Renal cortex interstitium (tissue), 11 donors: ENCODE results near the gene GRAMD1A. TPM values are rescaled to one million over a fixed set of nuclear protein-coding genes. Genes with fewer than 3 reads are reported as not detected.
"Not testable (repeated sequence)": the region's sequence is repeated elsewhere in the genome, so short reads cannot be mapped to it uniquely, and the experiment has no call there.

Source experiments
- DNase-seq, 11 donors: peaks; one replicate each; pipeline ENCODE4 v3.0.0-alpha.2; 2013; ENCODE audit warnings: low read depth in 9 of 11, low spot score in 4 of 11; ENCODE audit errors: extremely low read depth in 1 of 11
- polyA plus RNA-seq, 3 donors: library from polyadenylated mRNA; unstranded; fragments of 120-200 nt; gene quantifications; one replicate each; pipeline ENCODE4 v1.2.1, GENCODE V29; 2013; ENCODE audit not compliant: insufficient read length in 3 of 3

GRAMD1A gene
- polyA plus RNA-seq, 3 donors = 48.1 to 77.3 (median 59.5) TPM

- DNase-seq = not testable (repeated sequence)
Observed at GRCh38 chr19:34970185-34970780, 29.8 kb upstream of the GRAMD1A start.

GRCh38 chr19:34972163-34972705 is 27.9 kb upstream of the GRAMD1A start:
- DNase-seq = no peak

DNA sequence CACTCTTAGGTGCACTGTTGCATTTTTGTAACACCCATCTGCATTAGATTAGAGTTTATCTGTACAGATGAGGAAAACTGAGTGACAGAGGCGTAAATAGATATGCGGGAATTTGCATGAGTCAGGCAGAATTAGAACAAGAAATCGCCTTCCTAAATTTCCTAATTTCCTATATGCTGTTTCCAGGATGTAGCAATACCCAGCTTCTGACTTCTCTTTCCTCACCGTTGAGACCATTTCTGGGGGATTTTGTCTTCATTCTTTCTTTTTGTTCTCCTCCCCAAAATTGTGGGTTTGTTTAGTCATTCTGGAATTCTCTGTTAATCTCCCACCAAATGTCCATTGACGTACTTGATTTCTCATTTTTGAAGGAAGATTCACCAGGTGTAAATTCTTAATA is 25.5 kb upstream of the GRAMD1A start:
- DNase-seq = no peak

DNA sequence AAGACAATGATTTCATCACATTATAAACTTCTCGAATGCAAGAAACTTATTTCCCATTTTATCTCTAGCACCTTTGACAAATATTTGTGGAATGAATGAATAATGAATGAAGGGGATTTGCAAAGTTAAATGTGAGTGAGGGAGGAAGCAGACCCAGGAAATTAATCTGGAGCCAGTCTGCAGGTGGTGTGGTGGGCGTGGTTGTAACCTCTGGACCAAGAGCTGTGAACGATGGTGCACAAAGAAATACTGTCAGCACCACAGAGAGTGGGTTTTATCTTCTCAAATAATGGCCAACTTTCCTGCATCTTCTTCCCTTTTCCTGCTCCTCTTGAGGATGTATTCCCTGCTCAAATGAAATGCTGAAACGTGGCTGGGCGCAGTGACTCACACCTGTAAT is 25.1 kb upstream of the GRAMD1A start:
- no peak for DNase-seq

DNA sequence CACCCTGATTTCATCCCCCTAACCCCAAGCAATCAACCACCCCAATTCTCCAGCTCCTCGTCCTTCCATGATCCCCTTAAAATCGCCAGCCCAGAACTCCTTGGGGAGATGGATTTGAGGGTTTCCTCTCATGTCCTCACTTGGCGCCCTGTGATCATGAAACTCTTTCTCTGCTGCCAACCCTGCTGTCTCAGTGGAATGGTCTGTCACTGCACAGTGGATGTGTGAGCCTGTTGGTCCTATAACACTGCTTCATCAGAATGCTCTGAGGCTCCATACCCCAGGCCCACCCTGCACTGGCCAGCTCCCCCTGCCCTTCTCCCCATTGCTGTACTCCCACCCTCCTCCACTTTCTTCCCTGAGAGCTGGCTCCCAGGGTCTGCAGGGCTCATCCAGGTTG is 23.5 kb upstream of the GRAMD1A start:
- DNase-seq = no peak

GRCh38 chr19:34979819-34980640 is 20.1 kb upstream of the GRAMD1A start:
- DNase-seq = no peak

DNA sequence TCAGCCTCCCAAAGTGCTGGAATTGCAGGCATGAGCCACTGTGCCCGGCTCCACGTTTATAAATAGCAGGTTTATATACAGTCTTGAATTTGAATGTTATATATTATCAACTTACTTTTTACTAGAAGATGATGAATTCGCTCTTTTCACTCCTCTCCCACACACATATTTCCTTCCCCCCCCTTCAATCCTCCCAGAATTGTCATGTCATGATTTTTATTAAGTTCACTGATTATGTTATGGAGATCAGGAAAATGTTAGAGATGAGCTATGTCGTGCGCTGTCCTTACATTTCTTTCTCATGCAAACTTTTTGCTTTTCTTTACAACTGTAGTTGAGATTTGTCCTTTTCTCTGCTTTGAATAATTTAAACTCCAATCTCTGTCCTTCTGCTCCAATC is 17.8 kb upstream of the GRAMD1A start:
- no peak for DNase-seq

- no peak for DNase-seq
Observed at GRCh38 chr19:34983786-34984185, 16.3 kb upstream of the GRAMD1A start.

- no peak for DNase-seq
Observed at GRCh38 chr19:34984287-34984686, 15.8 kb upstream of the GRAMD1A start.

- no peak for DNase-seq
Observed at GRCh38 chr19:34985249-34986022, 14.7 kb upstream of the GRAMD1A start.

DNA sequence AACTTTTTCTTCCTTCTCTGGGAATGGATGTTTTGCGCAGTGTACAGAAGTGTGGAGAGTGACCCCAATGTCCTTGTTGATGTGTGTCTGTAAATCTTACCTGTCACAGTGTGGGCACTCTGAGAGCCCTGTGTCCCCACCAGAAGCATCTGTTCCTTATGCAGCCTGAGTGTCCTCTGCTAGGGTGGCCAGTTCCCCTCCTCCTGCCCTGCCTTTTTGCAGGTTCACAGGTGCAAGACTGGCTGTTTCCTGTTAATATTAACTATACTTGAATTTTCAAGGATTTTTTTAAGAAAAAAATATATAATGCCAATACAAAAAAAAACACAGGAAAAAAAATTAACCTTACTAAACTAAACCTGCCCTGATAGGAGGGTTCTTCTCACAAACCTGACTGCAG is 12.0 kb upstream of the GRAMD1A start:
- no peak for DNase-seq

DNA sequence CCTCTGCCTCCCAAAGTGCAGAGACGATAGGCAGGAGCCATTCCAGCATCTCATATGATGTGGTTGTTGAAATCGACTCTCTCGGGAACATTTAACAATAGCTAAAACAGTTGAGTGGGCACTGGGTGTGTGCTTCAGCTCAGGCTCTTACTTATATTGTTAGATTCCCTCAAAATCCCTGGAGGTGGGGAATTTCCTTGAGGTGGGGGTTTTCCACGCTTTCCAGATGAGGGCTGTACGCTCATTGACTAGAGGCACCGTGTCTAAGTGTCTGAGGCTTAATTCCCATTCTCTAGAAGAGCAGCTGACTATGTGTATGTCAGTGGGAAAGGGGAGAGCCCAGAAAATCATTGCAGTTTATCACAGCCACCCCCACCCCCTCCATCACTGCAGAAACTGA is 10.8 kb upstream of the GRAMD1A start:
- DNase-seq = no peak

DNA sequence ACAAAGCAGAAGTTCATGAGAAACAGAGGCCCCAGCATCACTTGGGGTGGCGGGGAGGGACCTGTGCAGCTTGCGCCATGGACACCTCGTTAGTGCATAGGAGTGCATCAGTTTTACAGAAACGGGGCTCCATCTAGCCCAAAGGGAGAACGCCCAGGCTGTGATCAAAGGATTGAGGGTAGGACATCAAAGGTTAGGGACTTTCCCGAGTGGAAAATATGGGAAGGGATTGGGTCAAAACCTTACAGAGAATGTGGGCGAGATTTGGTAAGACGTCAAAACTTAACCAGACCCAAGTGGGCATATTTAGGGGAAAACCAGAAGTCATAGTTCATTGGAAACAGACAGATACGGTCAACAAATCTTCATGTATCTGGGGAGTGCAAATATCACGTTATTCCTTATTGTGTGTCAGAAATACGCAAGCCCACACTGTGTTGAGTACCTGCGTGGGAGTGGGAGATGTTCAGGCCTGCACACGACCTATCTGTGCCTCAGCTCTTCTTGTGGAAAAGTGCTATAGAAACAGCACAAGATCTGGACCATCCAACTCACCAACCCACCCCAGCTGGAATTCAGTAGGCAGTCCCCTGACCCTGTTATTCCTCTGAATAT is 9.4 kb upstream of the GRAMD1A start:
- no peak for DNase-seq

- DNase-seq = no peak
Observed at GRCh38 chr19:34991542-34992333, 8.4 kb upstream of the GRAMD1A start.

DNA sequence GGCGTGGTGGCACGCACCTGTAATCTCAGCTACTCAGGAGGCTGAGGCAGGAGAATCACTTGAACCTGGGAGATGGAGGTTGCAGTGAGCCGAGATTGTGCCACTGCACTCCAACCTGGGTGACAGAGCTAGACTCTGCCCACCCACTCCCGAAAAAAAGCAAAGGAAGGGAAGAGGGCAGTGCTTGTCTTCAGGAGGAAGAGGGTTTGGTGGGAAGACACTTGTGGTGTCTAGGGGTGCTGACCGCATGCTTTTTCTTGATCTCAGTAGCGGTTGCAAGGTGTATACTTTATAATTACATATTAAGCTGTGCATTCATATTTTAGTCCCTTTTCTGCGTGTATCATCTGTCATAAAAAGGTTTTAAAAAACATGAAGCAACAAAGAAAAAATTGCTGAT is 7.5 kb upstream of the GRAMD1A start:
- not testable (repeated sequence) for DNase-seq

DNA sequence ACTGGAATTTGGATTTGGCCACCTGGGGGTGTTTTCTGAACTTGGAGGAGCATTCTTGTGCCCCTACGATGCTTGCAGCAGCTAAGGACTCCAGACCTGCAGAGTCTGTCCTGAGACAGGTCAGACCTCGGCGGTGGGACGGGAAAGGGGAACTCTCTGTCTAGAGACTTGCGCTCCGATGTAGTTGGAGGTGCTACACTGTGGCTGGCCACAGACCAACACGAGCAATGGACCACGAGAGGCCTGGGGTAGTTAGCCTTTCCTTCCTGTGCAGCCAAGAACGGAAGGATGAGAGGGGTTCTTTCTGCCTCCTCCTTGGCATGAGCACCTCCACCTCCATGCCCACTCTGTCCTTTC is 5.9 kb upstream of the GRAMD1A start:
- no peak for DNase-seq

GRCh38 chr19:34994643-34995541 is 5.2 kb upstream of the GRAMD1A start:
- DNase-seq = no peak

GRCh38 chr19:34995551-34995950 is 4.6 kb upstream of the GRAMD1A start:
- DNase-seq = no peak
